Islet precursor cell (in vitro differentiated cells): Measurements from ENCODE around the gene CNDP2.

Experiments
- DNase-seq: peaks from one replicate; pipeline ENCODE4 v3.0.0-alpha.2; 2018

The CNDP2 gene

DNA sequence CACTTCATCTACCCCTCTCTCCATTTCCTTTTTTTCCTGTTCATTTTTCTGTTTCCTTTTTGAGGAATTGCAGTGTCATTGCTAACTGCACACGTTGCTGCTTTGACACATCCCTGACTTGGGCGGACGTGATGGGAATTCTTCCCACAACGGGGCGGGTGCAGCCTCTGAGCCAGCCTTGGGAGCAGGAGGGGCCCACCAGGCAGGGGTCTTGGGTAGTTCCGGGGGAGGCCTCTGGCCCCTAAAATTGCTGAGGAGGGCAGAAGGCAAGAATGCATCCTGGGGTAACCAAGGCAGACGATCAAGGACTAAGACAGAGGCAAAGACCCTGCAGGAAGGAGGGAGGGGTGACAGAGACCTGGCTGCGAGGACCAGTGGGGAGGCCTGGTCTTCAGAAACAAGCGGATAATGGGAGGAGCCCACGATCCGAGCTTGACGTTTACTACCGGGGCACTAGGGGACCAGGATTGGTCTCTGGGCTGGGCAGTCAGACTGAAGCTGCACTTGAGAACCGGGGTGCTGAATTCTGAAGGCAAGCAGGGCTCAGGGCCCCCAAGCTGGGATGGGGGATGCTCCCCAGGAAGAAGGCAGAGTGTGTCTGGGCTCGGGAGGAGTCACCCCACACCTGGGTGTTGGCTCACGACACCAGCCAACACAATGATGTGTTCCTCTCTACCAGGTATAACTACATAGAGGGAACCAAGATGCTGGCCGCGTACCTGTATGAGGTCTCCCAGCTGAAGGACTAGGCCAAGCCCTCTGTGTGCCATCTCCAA lies 23.3 kb downstream of the CNDP2 start:
- peak; percentile 20 for DNase-seq

DNA sequence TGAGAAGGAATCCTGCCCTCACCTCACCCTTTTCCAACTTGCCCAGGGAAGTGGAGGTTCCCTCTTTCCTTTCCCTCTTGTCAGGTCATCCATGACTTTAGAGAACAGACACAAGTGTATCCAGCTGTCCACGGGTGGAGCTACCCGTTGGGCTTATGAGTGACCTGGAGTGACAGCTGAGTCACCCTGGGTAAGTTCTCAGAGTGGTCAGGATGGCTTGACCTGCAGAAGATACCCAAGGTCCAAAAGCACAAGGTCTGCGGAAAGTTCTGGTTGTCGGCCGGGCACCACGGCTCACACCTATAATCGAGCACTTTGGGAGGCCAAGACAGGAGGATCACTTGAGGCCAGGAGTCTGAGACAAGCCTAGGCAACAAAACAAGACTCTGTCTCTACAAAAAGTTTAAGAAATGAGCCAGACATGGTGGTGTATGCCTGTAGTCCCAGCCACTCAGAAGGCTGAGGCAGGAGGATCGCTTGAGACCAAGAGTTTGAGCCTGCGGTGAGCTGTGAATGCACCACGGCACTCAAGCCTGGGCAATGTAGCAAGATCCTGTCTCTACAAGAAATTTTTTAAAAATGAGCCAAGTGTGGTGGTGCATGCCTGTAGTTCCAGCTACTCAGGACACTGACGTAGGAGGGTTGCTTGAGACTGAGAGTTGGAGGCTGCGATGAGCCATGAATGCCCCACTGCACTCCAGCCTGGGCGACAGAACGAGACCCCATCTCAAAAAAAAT lies 24.1 kb downstream of the CNDP2 start:
- peak; percentile 36 for DNase-seq

GRCh38 chr18:74521068-74521725 lies 25.0 kb downstream of the CNDP2 start:
- peak; percentile 44 for DNase-seq

DNA sequence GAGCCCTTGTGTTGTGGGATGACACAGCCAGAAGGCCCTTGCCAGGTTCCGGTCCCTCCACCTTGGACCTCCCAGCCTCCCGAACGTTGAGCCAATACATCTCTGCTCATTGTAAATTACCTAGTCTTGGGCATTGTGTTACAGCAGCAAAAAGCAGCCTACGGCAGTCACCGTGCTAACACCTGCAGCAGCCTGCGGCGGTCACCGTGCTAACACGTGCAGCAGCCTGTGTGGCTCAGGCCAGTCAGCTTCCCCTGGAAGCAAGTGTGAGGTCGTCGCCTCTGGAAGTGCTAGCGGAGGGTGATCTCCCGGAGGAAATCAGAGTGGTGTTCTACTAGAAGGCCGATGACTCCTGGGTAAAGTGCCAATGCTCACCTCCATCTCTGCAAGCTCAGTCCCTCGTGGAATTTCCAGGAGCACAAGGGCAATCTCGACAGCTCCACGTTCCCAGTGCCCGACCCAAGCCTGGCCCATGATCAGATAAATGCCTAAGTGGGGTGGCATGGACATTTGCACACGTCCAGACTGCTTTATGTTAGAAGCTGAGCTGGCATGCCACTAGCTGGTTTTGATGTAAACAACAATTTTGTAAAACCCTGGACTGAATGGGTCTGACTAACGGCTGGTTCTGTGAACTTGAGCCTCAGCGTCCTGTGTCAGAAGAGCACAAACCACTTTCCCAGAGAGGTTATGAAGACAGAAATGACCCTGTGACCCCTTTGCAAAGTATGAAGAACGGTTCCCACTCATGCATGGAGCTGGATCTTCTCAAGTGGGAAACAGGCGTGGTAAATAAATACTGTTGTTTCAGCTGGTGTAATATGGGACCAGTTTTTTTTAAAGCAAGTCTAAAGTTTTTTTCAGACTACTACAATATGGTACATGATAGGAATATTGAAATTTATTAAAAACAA lies 26.7 kb downstream of the CNDP2 start:
- DNase-seq: peak; percentile 50

- DNase-seq: peak; percentile 26
Observed at GRCh38 chr18:74524097-74524496, 27.9 kb downstream of the CNDP2 start.

GRCh38 chr18:74524915-74525314 lies 28.8 kb downstream of the CNDP2 start:
- DNase-seq: peak; percentile 27

GRCh38 chr18:74525741-74526140 lies 29.6 kb downstream of the CNDP2 start:
- DNase-seq: peak; percentile 50

DNA sequence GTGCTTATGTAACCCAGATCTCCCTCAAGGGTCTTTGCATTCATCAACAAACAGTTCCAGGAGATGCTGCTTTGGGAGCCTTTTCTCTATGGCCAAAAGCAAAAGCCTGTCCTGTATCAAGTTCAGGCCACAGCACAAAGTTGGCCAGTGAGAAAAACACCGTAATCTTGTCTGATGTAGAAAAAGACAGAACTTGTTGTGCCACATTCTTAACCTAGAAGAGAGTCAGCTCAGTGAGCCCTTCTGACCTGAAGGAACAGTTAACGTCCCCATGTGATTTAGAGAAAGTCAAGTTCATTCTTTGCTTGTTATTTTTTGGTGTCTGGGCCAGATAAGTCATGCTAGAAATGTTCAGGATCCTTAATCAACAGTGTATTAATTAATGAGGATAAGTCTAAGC lies 30.3 kb downstream of the CNDP2 start:
- DNase-seq: peak; percentile 50

- no peak for DNase-seq
Observed at GRCh38 chr18:74528478-74528877, 32.3 kb downstream of the CNDP2 start.

DNA sequence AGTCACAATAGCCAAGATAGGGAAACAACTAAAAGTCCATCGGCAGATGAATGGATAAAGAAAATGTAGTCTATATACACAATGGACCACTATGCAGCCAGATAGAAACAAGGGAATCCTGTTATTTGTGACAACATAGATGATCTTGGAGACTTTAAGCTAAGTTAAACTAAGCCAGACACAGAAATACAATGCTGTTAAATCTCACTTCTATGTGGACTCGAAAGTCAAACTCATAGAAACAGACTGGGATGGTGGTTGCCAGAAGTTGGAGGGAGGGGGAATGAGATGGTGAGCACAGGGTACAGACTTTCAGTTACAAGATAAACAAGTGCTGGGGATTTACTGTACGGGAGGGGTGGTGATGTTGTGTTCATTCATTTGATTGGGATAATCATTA lies 32.8 kb downstream of the CNDP2 start:
- no peak for DNase-seq

- DNase-seq: peak; percentile 18
Observed at GRCh38 chr18:74529378-74529777, 33.2 kb downstream of the CNDP2 start.

DNA sequence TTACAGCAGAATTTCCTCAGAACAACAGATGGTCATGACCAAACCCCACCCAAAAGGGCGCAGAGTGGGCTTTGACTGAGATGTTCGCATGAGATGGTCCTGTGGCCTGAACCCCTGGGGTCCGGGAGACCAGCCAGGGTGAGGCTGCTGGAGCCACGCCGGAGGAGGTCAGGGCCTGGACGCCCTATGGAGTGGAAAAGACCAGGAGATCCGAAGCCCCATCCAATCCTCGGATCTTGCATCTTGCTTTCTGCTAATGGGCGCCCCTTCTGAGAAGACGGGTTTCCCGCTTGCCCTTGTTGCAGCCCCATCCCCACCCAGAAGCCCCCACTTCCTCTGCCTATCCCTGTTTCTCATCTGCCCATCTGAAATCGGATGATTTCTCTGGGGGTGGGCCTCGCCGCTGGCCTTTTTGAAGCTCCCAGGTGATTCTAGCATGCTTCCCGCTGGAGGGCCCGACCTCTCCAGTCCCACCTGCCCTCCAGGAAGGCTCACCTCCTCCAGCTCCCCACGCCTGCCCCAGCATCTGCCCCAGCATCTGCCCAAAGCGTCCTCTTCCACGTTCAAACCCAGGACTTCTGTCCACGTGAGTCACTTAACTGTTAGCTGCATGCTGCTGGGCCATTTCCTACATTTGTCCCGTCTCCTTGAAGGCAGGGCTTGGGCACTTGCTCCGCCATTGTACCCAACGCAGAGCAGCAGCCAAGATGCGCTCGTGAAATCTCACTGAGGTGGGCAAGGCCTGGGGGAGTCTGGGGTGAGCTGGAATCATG lies 33.8 kb downstream of the CNDP2 start:
- DNase-seq: peak; percentile 29

DNA sequence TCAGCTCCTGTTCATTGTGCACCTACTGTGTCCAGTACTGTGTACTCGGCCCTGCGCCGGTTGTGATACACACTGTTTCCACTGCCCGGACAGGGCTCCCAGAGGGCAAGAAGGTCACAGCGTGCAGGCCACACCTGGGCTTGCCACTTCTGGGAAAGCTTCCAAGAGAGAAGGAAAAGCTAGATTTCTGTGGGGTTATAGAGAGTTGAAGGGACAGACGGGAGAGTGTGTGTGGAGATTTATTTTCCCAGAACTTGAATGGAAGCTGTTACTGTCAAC lies 34.4 kb downstream of the CNDP2 start:
- DNase-seq: peak; percentile 32

DNA sequence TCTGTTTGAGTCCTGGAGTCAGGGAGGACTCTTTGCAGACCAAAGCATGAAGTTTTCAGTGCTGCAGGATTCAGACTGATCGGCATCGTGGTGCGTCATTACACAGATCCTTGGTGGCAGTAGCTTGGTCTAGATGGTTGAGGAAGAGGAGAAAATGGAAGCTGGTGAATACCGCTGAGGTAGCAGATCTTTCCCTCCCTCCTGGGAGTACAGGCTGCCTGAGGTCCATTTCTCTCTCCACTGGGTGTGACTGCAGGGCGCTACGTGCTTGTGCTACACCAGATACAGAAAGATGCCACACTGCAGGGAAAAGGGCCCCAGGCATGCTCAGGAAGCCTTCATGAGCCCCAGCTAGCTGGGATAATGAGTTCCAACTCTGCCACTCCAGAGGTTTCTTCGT lies 34.9 kb downstream of the CNDP2 start:
- DNase-seq: peak; percentile 29

- peak; percentile 40 for DNase-seq
Observed at GRCh38 chr18:74532511-74533025, 36.4 kb downstream of the CNDP2 start.

GRCh38 chr18:74533666-74534065 lies 37.5 kb downstream of the CNDP2 start:
- peak; percentile 46 for DNase-seq

GRCh38 chr18:74534150-74534969 lies 38.2 kb downstream of the CNDP2 start, which contains the start of gene CNDP1:
CNDP1 (plus strand) TSS chr18:74534500; CDS start chr18:74534668, 168 bp downstream.
- DNase-seq: peak; percentile 27

GRCh38 chr18:74534981-74535649 lies 39.0 kb downstream of the CNDP2 start:
- peak; percentile 58 for DNase-seq

DNA sequence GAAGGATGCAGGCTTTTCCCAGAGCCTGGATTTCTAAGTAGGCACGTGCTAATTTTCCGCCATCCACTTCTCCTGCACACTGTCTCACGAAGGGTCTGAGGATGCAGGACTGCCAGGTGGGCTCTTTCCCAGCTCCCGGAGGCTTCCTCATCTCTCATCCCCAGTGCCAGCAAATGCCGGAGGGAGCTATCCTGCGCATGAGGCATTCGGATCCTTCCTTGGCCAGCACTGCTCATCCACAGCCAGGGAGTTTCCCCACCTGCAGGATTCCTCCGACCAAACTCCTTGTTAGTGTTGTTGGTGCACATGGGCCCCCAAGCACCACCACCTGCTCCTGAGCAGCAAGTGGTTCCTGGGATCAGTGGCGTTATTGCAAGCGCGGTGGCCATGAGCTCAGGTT lies 43.1 kb downstream of the CNDP2 start:
- DNase-seq: peak; percentile 33
